IPS DF 4.7 (cell line): ENCODE data around the gene FAM149A.

Source experiments
- DNase-seq: peaks from one replicate; pipeline ENCODE4 v3.0.0-alpha.2; 2013; ENCODE audit warnings: low spot score; ENCODE audit errors: extremely low read depth

FAM149A gene

DNA sequence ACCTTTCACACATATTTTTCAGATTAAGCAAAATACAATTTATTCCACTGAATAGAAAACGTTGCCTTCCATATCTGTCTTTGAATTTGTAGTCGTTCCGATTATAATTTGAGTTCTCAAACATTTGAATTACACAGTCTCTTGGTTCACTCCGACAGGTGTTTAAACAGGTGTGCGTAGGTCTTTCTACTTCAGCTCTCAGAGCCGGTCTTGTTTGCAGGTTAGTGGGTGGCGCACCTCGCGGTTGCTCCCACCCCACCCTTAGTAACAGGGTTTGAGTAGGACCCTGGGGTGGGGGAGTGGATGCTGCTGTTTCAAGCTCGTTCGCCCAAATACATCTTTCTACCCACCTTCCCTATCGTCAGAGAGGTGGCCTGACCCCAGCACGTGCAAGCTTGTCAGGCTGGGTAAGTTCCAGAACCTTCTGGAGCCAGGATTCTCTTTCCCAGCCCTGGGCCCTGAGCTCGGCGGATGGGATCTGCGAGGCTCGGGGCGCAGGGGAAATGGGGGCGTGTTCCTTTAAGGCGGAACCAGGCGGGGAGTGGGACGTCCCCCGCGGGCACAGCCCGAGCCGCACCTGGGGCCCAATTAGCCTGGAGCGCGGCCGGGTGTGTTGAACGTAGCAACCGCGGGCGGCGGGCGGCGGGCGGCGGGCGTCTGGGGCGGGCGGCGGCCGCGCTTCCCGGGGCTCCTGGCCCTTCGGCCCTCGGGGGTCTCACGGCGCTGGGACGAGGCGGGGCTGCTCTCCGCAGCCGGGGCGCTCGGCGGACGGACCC, at the start of gene FAM149A:
Gene FAM149A, plus strand, starts transcription at position 591 of the 776 bp plus-strand sequence.
- no peak for DNase-seq

DNA sequence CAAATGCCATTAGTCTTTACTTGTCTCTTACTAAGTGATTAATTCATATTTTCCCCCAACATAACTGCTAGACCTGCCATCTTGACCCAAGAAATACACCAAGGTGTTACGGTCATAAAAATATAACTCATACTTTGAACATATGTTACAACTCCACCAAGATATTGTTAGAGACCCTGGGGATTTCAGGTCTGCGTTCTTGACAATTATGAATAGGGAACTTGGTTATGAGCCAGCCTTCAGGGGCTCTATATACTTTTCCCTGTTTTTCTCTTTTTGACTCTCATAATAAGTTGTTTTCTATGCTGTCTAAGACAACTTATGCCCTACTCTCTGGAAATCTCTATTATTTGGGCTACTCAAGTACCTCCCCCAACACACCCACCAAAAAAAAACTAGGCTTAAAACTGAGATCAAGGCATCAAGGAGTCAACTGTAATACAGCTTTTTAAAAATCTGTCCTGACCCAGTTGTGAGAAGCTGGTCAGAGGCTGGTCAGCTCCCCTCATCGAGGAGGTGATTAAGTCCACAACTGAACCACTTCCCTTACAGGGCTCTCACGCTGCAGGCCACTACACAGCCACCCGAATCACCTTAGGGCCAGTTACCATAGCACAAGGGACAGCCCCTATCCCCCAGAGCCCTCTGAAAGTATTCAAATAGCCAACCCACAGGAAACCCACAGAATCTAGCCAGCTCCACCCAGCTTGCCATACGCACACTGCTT, 46.1 kb upstream of the FAM149A start:
- no peak for DNase-seq

GRCh38 chr4:186058980-186059316, 45.6 kb upstream of the FAM149A start:
- no peak for DNase-seq

GRCh38 chr4:186061921-186062320, 42.6 kb upstream of the FAM149A start:
- no peak for DNase-seq

DNA sequence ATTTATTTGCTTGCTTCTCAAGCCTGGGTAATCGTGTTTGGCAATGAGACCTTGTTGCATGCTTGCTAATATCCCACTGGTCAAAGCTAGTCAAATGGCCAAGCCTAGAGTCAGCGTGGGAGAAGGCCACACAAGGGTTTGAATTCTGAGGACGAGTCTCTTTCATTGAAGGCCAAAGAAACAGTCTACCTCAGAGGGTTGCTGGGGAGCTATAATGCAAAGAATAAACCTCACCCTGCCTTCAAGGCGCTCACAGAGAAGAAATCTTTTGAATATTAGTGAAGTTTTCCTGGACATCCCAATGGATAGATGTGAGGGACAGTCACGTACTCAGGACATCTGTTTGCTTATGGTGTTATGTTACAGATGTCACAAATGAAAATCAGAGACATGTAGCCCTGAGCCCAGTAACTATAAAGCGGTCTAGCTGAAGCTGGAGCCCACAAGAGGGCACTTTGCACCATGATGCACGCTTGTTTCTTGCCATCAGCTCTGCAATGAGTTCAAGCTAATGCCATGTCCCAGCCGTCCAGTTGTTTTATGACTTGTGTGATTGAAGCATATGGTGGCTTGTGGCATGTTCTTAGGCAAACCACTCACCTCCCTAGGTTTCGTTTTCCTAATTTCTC, 36.6 kb upstream of the FAM149A start:
- DNase-seq = no peak

DNA sequence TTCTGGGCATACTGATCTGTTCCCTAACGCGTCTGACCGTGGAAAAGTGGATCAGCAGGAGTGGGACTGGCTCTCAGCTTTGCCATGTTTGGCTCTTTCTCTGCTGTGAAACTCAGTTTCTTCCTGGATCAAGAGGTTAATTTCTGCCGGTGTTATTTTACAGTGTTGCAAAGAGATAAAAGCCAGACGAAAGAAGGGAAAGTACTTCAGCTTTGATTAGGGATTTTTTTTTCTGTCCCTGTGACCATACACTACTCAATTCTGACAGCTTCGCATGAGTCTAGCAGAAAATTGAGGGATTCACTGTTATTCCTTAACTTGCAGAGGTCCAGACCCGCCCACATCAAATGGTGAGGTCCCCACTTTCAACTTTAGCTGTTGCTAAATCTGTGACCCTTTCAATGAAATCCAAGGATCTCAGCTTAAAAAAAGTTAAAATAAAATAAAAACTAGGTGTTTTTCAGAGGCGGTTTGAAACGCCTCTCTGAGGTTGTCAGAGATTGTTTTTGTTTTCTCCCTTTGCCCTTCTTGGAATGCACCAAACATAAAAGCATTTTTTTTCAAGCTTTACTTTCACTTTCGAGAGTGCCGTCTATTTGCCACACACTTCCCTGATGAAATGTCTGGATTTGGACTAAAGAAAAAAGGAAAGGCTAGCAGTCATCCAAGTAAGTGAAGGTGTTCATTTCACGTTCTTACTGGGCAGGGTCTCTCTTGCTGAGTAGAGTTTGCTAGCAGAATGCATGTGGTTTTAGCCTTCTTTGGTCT, 35.7 kb upstream of the FAM149A start, which contains the start of gene TLR3:
Gene TLR3, plus strand, starts transcription at position 576 of the 768 bp plus-strand sequence. CDS start 7,464 bp downstream, outside the sequence.
- DNase-seq = no peak

- no peak for DNase-seq
Observed at GRCh38 chr4:186069729-186070128, 34.8 kb upstream of the FAM149A start.

- DNase-seq = no peak
Observed at GRCh38 chr4:186072516-186072915, 32.0 kb upstream of the FAM149A start.

DNA sequence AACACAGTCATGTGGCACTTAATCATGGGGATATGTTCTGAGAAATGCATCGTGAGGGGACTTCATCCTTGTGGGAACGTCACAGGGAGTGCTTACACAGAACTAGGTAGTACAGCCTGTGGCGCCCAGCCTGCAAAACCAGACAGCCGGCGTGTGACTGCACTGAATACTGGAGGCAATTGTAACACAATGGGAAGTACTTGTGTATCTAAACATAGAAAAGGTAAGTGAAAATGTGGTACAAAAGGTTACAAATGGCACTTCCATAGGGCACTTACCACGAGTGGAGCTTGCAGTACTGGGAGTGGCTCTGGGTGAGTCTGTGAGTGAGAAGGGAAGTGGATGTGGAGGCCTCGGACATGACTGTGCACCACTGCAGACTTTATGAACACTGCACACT, 30.3 kb upstream of the FAM149A start:
- DNase-seq = no peak

- no peak for DNase-seq
Observed at GRCh38 chr4:186078981-186079638, 25.4 kb upstream of the FAM149A start.

DNA sequence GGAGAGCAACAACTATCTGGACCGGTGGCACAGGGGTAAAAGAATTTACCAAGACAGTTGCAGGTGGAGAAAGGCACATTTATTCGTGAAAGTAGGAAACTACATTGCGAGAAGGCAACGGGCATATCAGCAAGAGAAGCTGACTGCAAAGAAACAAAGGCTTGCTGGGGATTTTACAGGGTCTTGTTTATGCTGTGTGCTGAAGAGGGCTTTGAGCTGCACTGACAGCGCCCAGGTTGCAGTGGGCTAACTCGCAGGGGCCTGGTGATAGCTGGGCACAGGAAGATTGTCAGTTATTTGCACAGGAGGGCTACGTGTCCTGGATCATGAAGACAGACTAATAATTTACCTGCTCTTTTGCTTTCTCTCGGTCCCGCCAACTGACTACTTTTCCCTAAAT, 24.8 kb upstream of the FAM149A start:
- no peak for DNase-seq

DNA sequence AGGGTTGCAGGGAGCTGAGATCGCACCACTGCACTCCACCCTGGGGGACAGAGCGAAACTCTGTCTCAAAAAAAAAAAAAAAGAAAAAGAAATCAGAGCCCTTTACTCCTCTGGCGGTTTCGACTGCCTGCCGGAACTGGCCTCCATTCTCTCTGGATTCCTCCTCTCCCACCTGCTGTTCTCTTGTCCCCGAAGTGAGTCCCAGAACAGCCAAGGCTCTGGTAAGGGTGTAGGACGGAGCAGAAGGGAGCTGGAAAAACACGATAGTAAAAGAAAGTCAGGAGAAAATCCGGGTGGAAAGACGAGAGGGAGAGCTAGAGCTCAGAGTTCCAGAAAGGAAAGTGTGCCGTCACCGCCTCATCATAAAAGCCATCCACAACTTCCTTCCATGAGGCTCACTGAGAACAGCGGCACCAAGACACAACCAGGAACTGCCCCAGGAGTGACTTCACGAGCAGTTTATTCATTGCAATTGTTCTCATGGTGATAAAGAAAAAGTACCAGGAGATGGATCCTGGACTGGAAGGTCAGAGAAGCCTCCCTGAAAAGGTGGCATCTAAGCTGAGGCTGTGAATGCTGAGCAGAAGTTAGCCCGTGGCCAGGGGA, 23.2 kb upstream of the FAM149A start:
- DNase-seq = peak; percentile 74

GRCh38 chr4:186082221-186082620, 22.3 kb upstream of the FAM149A start:
- DNase-seq = no peak

DNA sequence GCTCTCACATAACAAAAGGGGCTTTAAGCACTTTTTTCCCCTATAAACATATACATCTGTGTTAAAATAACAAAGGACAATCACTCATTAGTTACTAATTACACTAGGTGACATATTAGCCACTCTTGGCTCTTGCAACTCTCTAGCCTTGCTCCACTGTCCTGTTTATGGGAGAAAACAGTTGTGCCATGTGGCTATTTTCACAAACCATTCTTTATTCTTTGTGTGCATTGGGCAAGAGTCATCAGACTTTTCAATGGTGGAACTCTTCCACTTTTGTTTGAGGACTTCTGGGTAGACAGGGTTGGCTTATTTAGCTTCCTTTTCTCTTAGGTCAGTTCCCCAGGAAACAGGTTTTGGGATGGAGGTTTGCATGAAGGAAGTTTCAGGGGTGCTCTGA, 16.0 kb upstream of the FAM149A start:
- no peak for DNase-seq

DNA sequence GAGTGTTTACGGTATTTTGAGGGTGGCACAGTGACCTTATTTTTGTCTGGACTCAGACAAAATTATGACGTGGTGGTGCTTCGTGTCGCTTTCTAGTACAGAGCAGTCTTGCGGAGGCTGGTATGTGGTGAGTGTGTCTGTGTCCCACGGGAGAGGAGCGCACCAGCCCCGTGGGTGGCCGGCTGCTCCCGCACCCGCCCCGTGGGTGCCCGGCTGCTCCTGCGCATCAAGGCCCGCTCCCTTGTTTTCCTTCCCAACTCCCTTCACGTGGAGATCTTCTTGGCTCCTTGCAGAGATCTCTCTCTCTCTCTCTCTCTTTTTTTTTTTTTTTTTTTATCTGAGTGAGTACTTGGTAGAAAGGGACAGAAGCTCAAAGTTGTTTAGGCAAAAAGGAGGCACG, 12.2 kb upstream of the FAM149A start:
- DNase-seq = no peak

DNA sequence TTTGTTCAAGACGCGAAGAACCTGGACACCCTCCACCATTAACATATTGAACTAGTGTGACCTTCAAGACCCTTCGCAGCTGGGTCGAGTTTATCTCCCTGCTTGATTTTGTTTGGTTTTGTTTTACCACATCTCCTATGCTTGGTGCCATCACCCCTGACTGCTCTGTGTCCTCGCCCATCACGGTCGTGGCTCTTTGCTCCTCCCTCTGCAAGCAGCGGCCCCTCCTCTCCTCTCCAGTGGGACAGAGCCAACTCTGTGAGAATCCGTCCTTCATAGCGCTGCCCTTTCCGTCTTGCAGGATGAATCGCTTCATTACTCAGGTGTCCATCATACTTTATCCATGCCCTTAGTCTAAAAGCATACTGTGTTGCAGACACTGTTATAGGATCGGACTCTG, 9.1 kb upstream of the FAM149A start:
- DNase-seq = no peak

DNA sequence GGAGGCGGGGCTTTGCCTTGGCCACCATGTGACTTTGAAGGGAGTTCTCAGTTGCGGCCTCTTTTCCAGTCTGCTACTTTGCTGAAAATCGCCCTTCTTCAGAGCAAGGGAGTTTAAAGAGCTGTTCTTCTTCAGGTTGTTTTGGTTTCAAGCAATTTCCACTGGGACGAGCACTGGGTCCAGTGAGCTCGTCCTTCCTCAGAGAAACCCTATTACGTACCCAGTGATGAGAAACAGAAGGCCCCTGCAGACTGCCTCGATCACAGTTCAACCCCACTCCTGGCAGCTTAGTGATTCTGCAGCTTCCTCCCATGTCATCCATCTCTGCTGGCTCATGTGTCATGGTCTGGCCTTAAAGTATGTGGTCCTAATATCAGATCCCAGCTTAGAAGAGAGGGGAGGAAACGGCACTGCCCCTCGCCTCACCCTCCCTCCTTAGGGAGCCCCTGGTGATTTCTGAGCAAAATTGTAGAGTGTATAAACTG, 7.8 kb upstream of the FAM149A start:
- DNase-seq = no peak

DNA sequence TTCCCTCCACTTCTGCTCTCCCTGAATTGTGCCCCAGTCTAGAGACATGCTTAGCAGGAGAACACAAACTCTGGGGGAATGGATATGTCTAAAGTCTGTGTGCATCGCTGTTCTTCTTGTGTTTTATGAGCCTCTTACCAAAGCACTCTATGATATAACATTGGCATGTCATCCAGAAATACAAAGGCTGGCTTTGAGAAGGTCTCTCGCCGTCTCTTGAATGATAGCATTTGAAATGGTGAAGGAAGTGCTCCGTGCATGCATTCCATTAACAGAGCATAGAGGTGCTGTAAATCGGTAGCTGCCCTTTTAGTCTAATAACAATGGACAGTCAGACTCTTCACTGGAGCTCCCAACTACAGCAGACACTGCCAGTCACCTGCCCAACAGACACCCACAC, 7.1 kb upstream of the FAM149A start:
- no peak for DNase-seq

GRCh38 chr4:186102931-186103330, 1.6 kb upstream of the FAM149A start:
- no peak for DNase-seq

DNA sequence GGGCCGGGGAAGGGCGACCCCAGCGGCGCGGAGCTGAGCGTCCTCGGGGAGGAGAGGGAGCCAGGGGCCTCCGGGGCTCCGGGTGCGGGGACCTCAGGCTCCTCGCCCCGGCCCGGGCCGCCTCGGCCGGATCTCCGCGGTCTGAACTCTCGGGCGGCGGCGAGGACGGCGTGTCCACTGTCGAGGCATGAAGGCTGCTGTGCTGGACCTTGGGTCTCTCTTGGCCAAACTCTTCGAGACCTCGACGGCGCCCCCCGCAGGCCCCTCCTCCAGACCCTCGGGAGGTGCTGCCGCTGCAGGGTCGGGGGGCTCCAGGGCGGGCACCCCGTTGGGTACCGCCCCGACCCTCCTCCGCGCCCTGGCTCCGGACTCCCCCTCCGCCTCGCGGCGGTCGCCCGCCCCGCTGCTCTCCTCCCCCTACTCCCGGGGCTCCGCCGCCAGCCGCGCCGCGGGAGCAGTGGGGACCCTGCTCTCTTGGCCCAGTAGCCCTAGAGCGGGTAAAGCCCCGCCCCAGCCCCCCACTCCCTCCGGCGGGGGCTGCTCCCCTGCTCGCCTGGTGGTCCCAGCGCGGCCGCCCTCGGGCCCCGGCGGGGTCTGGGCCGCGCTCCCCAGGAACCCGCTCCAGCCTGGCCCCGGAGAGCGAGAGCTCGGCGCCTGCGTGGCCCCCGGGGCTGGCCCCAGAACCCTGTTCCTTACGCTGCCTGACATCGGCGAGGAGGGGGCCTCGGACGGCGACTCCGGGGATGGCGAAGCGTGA, 564 bp downstream of the FAM149A start:
- no peak for DNase-seq
